WTC11 (cell line): ENCODE measurements around the gene SMIM28. TPM values are rescaled to one million over a fixed set of nuclear protein-coding genes. Genes with fewer than 3 reads are reported as not detected.

Source experiments
- ATAC-seq: fragments of 200-7000 bp; cut with Tn5 transposase; 2 replicates; pipeline ENCODE4 v1.10.0; 2021; ENCODE audit warnings: mild to moderate bottlenecking, moderate library complexity
- CTCF ChIA-PET: fragments of 300-600 bp; sonication (Branson Sonifier 250); formaldehyde crosslinking; loops from one replicate; lab custom pipeline; 2021; ENCODE audit warnings: antibody characterized with exemption; lab: Charles Lee
- POLR2A ChIA-PET: fragments of 350-600 bp; sonication (Branson Sonifier 250); formaldehyde crosslinking; loops from one replicate; lab custom pipeline; 2021; ENCODE audit warnings: antibody characterized with exemption; lab: Charles Lee
- DNase-seq: peaks from one replicate; pipeline ENCODE4 v3.0.0; 2021; ENCODE audit warnings: low spot score
- H3K27ac Mint-ChIP-seq: 2 replicates; pipeline ENCODE4 v1.8.0; 2021; ENCODE audit warnings: mixed read lengths
- H3K27me3 Mint-ChIP-seq: 2 replicates; pipeline ENCODE4 v1.8.0; 2021; ENCODE audit warnings: low read depth, mild to moderate bottlenecking, moderate library complexity, mixed read lengths
- H3K36me3 Mint-ChIP-seq: 2 replicates; pipeline ENCODE4 v1.8.0; 2021; ENCODE audit warnings: mixed read lengths
- H3K4me1 Mint-ChIP-seq: 2 replicates; pipeline ENCODE4 v1.8.0; 2022; ENCODE audit warnings: mixed read lengths
- H3K4me3 Mint-ChIP-seq: 2 replicates; pipeline ENCODE4 v1.8.0; 2021; ENCODE audit warnings: mild to moderate bottlenecking, moderate library complexity, mixed read lengths
- H3K9me3 Mint-ChIP-seq: 2 replicates; pipeline ENCODE4 v1.8.0; 2021; ENCODE audit warnings: mixed read lengths
- ATF1 ChIP-seq: sonication (generic); formaldehyde crosslinking; IDR thresholded peaks from 2 replicates; pipeline ENCODE4 v1.8.1; 2023; ENCODE audit warnings: mild to moderate bottlenecking, moderate library complexity, missing genetic modification reagents
- CBFB ChIP-seq: sonication (generic); formaldehyde crosslinking; IDR thresholded peaks from 2 replicates; pipeline ENCODE4 v1.8.1; 2022; ENCODE audit warnings: mild to moderate bottlenecking, low read depth, missing genetic modification reagents
- CREM ChIP-seq: sonication (generic); formaldehyde crosslinking; IDR thresholded peaks from 2 replicates; pipeline ENCODE4 v1.8.1; 2022; ENCODE audit warnings: mild to moderate bottlenecking, missing genetic modification reagents, moderate library complexity
- ELF4 ChIP-seq: sonication (generic); formaldehyde crosslinking; IDR thresholded peaks from 2 replicates; pipeline ENCODE4 v1.8.1; 2022; ENCODE audit warnings: low read depth, mild to moderate bottlenecking, moderate library complexity, missing genetic modification reagents
- EMX1 ChIP-seq: fragments of 250-450 bp; sonication (Bioruptor Pico); IDR thresholded peaks from 2 replicates; pipeline ENCODE4 v1.8.0; 2021; ENCODE audit warnings: mild to moderate bottlenecking
- ETV6 ChIP-seq: sonication (generic); formaldehyde crosslinking; IDR thresholded peaks from 2 replicates; pipeline ENCODE4 v1.8.1; 2022; ENCODE audit warnings: mild to moderate bottlenecking, missing genetic modification reagents
- FOXP1 ChIP-seq: sonication (generic); formaldehyde crosslinking; IDR thresholded peaks from 2 replicates; pipeline ENCODE4 v1.8.0; 2022; ENCODE audit warnings: missing genetic modification reagents, mild to moderate bottlenecking, moderate library complexity, borderline replicate concordance
- GABPB1 ChIP-seq: sonication (generic); formaldehyde crosslinking; IDR thresholded peaks from 2 replicates; pipeline ENCODE4 v1.8.1; 2023; ENCODE audit warnings: mild to moderate bottlenecking, missing genetic modification reagents
- JUN ChIP-seq: sonication (generic); formaldehyde crosslinking; IDR thresholded peaks from 2 replicates; pipeline ENCODE4 v1.8.0; 2023; ENCODE audit warnings: mild to moderate bottlenecking, missing genetic modification reagents
- MYBL2 ChIP-seq: sonication (generic); formaldehyde crosslinking; IDR thresholded peaks from 2 replicates; pipeline ENCODE4 v1.8.1; 2023; ENCODE audit warnings: mild to moderate bottlenecking, moderate library complexity, missing genetic modification reagents
- NFATC4 ChIP-seq: fragments of 250-450 bp; sonication (Bioruptor Pico); IDR thresholded peaks from 2 replicates; pipeline ENCODE4 v1.9.0; 2021; ENCODE audit warnings: mild to moderate bottlenecking
- NR2C2 ChIP-seq: sonication (generic); formaldehyde crosslinking; IDR thresholded peaks from 2 replicates; pipeline ENCODE4 v1.8.0; 2022; ENCODE audit warnings: mild to moderate bottlenecking, missing genetic modification reagents
- RORB ChIP-seq: fragments of 250-450 bp; sonication (Bioruptor Pico); IDR thresholded peaks from 2 replicates; pipeline ENCODE4 v1.9.0; 2021; ENCODE audit warnings: mild to moderate bottlenecking
- SMAD3 ChIP-seq: sonication (generic); formaldehyde crosslinking; IDR thresholded peaks from 2 replicates; pipeline ENCODE4 v1.8.0; 2022; ENCODE audit warnings: missing genetic modification reagents, mild to moderate bottlenecking, borderline replicate concordance
- TCF7 ChIP-seq: sonication (generic); formaldehyde crosslinking; IDR thresholded peaks from 2 replicates; pipeline ENCODE4 v1.8.0; 2022; ENCODE audit warnings: mild to moderate bottlenecking, low read depth, missing genetic modification reagents, moderate library complexity
- ZBTB21 ChIP-seq: sonication (generic); formaldehyde crosslinking; IDR thresholded peaks from 2 replicates; pipeline ENCODE4 v1.8.1; 2023; ENCODE audit warnings: mild to moderate bottlenecking, missing genetic modification reagents, borderline replicate concordance
- ZNF219 ChIP-seq: sonication (generic); formaldehyde crosslinking; IDR thresholded peaks from 2 replicates; pipeline ENCODE4 v1.8.0; 2023; ENCODE audit warnings: missing genetic modification reagents, mild to moderate bottlenecking, borderline replicate concordance
- ZNF263 ChIP-seq: sonication (generic); formaldehyde crosslinking; IDR thresholded peaks from 2 replicates; pipeline ENCODE4 v1.8.1; 2022; ENCODE audit warnings: low read depth, mild to moderate bottlenecking, moderate library complexity, missing genetic modification reagents
- ZNF396 ChIP-seq: fragments of 250-450 bp; sonication (Bioruptor Pico); IDR thresholded peaks from 2 replicates; pipeline ENCODE4 v1.8.0; 2021; ENCODE audit warnings: mild to moderate bottlenecking, moderate library complexity, borderline replicate concordance
- total RNA-seq: library from RNA; stranded (reverse); gene quantifications from 3 replicates; pipeline ENCODE4 v1.2.3, GENCODE V29; 2021
- TF ChIP-seq, protein P1 (sequence below): sonication (generic); formaldehyde crosslinking; conservative IDR thresholded peaks from 2 replicates; pipeline ENCODE4 v1.8.1; 2022; ENCODE audit warnings: mild to moderate bottlenecking, missing genetic modification reagents
- TF ChIP-seq, protein P2 (sequence below): sonication (generic); formaldehyde crosslinking; IDR thresholded peaks from 2 replicates; pipeline ENCODE4 v1.8.1; 2023; ENCODE audit warnings: mild to moderate bottlenecking, missing genetic modification reagents, borderline replicate concordance
- TF ChIP-seq, protein P3 (sequence below): sonication (generic); formaldehyde crosslinking; IDR thresholded peaks from 2 replicates; pipeline ENCODE4 v1.8.0; 2022; ENCODE audit warnings: mild to moderate bottlenecking, missing genetic modification reagents
- TF ChIP-seq, protein P4 (sequence below): sonication (generic); formaldehyde crosslinking; conservative IDR thresholded peaks from 2 replicates; pipeline ENCODE4 v1.8.1; 2023; ENCODE audit warnings: mild to moderate bottlenecking, low read depth, missing genetic modification reagents, moderate library complexity
- TF ChIP-seq, protein P5 (sequence below): sonication (generic); formaldehyde crosslinking; IDR thresholded peaks from 2 replicates; pipeline ENCODE4 v1.8.1; 2023; ENCODE audit warnings: mild to moderate bottlenecking, missing genetic modification reagents, moderate library complexity
- TF ChIP-seq, protein P6 (sequence below): sonication (generic); formaldehyde crosslinking; IDR thresholded peaks from 2 replicates; pipeline ENCODE4 v1.8.0; 2023; ENCODE audit warnings: missing genetic modification reagents
- TF ChIP-seq, protein P7 (sequence below): sonication (generic); formaldehyde crosslinking; IDR thresholded peaks from 2 replicates; pipeline ENCODE4 v1.8.1; 2022; ENCODE audit warnings: mild to moderate bottlenecking, missing genetic modification reagents, moderate library complexity, borderline replicate concordance
- TF ChIP-seq, protein P8 (sequence below): sonication (generic); formaldehyde crosslinking; IDR thresholded peaks from 2 replicates; pipeline ENCODE4 v1.8.1; 2023; ENCODE audit warnings: mild to moderate bottlenecking, missing genetic modification reagents, moderate library complexity

Gene SMIM28
- total RNA-seq, 1 experiment from 2014 or later, result not detected

DNA sequence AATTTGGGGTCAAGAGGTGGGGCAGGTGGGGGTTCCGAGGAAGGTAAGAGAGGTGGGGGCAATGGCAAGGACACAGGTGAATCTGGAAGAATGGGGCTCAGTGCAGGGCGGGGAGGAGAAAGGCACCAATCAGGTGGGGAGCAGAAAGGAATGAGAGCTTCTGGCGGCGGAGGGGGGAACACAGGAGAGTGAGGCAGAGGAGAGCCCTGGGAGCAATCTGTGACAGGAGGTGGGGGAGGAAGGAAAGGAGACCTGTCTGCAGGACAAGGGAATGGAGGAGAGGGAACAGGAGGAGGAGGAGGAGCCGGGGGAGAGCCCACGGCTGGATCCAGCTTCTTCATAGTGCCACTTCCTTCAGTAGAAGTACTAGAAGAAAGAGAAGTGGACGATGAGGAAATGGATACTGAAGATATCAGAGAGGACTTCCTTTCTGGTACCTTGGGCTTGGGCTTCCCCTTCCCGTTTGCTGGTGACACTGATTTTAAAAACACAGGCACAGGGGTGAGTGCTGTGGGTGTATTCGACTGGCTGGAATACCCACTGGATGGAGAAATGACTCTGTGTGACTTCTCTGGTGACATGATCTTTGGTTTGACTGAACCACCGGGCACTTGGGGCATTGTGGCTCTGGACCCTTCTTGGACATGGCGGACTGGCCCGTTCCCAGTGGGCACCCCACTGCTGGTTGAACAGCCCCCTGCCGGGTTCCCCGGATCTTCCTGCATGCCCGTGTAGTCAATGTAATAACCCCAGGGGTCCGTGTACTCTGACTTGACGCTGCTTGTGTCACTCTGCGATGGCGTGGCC, 53.8 kb downstream of the SMIM28 start:
- no peak overlapping the region for H3K4me3 Mint-ChIP-seq
- CTCF ChIA-PET, result interaction anchor here (0.9 to 2.7 kb wide), 5 partner anchors 11 to 87 kb away, joined by 3 to 29 read pairs (median 3); no protein-coding TSS in a partner anchor
- H3K27ac Mint-ChIP-seq, result peak overlapping the region; percentile 52; the same call in 1 of the 2 replicates
- ATAC-seq, result peak; percentile 42; the same call in 1 of the 2 replicates
- DNase-seq, result no peak
- no peaks in the 10 kb centered on the region for H3K9me3 Mint-ChIP-seq
- POLR2A ChIA-PET, result no interaction called here
- H3K27me3 Mint-ChIP-seq, result no peaks in the 10 kb centered on the region
- TF ChIP-seq, protein P1, sequence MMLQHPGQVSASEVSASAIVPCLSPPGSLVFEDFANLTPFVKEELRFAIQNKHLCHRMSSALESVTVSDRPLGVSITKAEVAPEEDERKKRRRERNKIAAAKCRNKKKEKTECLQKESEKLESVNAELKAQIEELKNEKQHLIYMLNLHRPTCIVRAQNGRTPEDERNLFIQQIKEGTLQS (CRISPR knock-in tag), result no peak
- no peak for TF ChIP-seq RORB
- TF ChIP-seq, protein P2, sequence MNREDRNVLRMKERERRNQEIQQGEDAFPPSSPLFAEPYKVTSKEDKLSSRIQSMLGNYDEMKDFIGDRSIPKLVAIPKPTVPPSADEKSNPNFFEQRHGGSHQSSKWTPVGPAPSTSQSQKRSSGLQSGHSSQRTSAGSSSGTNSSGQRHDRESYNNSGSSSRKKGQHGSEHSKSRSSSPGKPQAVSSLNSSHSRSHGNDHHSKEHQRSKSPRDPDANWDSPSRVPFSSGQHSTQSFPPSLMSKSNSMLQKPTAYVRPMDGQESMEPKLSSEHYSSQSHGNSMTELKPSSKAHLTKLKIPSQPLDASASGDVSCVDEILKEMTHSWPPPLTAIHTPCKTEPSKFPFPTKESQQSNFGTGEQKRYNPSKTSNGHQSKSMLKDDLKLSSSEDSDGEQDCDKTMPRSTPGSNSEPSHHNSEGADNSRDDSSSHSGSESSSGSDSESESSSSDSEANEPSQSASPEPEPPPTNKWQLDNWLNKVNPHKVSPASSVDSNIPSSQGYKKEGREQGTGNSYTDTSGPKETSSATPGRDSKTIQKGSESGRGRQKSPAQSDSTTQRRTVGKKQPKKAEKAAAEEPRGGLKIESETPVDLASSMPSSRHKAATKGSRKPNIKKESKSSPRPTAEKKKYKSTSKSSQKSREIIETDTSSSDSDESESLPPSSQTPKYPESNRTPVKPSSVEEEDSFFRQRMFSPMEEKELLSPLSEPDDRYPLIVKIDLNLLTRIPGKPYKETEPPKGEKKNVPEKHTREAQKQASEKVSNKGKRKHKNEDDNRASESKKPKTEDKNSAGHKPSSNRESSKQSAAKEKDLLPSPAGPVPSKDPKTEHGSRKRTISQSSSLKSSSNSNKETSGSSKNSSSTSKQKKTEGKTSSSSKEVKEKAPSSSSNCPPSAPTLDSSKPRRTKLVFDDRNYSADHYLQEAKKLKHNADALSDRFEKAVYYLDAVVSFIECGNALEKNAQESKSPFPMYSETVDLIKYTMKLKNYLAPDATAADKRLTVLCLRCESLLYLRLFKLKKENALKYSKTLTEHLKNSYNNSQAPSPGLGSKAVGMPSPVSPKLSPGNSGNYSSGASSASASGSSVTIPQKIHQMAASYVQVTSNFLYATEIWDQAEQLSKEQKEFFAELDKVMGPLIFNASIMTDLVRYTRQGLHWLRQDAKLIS (CRISPR knock-in tag), result no peak
- TF ChIP-seq, protein P3, sequence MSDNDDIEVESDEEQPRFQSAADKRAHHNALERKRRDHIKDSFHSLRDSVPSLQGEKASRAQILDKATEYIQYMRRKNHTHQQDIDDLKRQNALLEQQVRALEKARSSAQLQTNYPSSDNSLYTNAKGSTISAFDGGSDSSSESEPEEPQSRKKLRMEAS (CRISPR knock-in tag), result no peak
- TF ChIP-seq CREM, result no peak
- TF ChIP-seq SMAD3 (CRISPR knock-in tag), result no peak
- TF ChIP-seq ZNF263, result no peak
- TF ChIP-seq, protein P4, sequence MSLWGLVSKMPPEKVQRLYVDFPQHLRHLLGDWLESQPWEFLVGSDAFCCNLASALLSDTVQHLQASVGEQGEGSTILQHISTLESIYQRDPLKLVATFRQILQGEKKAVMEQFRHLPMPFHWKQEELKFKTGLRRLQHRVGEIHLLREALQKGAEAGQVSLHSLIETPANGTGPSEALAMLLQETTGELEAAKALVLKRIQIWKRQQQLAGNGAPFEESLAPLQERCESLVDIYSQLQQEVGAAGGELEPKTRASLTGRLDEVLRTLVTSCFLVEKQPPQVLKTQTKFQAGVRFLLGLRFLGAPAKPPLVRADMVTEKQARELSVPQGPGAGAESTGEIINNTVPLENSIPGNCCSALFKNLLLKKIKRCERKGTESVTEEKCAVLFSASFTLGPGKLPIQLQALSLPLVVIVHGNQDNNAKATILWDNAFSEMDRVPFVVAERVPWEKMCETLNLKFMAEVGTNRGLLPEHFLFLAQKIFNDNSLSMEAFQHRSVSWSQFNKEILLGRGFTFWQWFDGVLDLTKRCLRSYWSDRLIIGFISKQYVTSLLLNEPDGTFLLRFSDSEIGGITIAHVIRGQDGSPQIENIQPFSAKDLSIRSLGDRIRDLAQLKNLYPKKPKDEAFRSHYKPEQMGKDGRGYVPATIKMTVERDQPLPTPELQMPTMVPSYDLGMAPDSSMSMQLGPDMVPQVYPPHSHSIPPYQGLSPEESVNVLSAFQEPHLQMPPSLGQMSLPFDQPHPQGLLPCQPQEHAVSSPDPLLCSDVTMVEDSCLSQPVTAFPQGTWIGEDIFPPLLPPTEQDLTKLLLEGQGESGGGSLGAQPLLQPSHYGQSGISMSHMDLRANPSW, result no peak
- no peak for TF ChIP-seq NFATC4 (CRISPR knock-in tag)
- no peak for TF ChIP-seq MYBL2
- TF ChIP-seq, protein P5, sequence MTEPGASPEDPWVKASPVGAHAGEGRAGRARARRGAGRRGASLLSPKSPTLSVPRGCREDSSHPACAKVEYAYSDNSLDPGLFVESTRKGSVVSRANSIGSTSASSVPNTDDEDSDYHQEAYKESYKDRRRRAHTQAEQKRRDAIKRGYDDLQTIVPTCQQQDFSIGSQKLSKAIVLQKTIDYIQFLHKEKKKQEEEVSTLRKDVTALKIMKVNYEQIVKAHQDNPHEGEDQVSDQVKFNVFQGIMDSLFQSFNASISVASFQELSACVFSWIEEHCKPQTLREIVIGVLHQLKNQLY, result no peak
- no peak for TF ChIP-seq ETV6
- no peak for TF ChIP-seq EMX1
- no peak for TF ChIP-seq ZNF219
- TF ChIP-seq JUN (CRISPR knock-in tag), result no peak
- TF ChIP-seq FOXP1, result no peak
- peaks cover 11% of the 10 kb centered on the region for H3K36me3 Mint-ChIP-seq
- peaks cover 9% of the 10 kb centered on the region; the same call in 1 of the 2 replicates for H3K4me1 Mint-ChIP-seq

DNA sequence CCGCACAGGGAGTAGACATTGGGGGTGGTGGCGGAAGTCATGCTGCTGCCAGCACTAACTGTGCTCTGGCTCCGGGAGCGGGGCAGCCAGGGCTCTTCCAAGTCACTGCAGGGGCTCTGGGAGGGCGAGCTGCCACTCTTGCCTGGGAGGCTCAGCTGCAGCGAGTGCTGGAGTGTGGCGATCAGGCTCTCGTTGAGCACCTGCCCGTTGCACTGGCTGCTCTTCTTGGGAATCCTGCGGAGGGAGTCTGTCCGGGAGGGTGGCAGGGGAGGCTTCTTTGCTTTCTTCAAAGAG, 54.3 kb downstream of the SMIM28 start:
- H3K27ac Mint-ChIP-seq, result no peak overlapping the region
- H3K4me3 Mint-ChIP-seq, result no peak overlapping the region
- H3K4me1 Mint-ChIP-seq, result peaks cover 9% of the 10 kb centered on the region; the same call in 1 of the 2 replicates
- CTCF ChIA-PET, result interaction anchor here (0.9 kb wide), 1 partner anchor 77 kb away, joined by 3 read pairs; no protein-coding TSS in a partner anchor
- DNase-seq (no peak), ATAC-seq (no peak)
- H3K9me3 Mint-ChIP-seq, result no peaks in the 10 kb centered on the region
- POLR2A ChIA-PET, result no interaction called here
- no peaks in the 10 kb centered on the region for H3K27me3 Mint-ChIP-seq
- peaks cover 11% of the 10 kb centered on the region for H3K36me3 Mint-ChIP-seq
- TF ChIP-seq CBFB (CRISPR knock-in tag), result no peak
- TF ChIP-seq, protein P6, sequence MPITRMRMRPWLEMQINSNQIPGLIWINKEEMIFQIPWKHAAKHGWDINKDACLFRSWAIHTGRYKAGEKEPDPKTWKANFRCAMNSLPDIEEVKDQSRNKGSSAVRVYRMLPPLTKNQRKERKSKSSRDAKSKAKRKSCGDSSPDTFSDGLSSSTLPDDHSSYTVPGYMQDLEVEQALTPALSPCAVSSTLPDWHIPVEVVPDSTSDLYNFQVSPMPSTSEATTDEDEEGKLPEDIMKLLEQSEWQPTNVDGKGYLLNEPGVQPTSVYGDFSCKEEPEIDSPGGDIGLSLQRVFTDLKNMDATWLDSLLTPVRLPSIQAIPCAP, result no peak
- TF ChIP-seq NR2C2 (CRISPR knock-in tag), result no peak
- TF ChIP-seq, protein P7, sequence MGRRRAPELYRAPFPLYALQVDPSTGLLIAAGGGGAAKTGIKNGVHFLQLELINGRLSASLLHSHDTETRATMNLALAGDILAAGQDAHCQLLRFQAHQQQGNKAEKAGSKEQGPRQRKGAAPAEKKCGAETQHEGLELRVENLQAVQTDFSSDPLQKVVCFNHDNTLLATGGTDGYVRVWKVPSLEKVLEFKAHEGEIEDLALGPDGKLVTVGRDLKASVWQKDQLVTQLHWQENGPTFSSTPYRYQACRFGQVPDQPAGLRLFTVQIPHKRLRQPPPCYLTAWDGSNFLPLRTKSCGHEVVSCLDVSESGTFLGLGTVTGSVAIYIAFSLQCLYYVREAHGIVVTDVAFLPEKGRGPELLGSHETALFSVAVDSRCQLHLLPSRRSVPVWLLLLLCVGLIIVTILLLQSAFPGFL, result no peak
- TF ChIP-seq ZBTB21 (CRISPR knock-in tag), result no peak
- no peak for TF ChIP-seq ATF1 (CRISPR knock-in tag)
- TF ChIP-seq, protein P8, sequence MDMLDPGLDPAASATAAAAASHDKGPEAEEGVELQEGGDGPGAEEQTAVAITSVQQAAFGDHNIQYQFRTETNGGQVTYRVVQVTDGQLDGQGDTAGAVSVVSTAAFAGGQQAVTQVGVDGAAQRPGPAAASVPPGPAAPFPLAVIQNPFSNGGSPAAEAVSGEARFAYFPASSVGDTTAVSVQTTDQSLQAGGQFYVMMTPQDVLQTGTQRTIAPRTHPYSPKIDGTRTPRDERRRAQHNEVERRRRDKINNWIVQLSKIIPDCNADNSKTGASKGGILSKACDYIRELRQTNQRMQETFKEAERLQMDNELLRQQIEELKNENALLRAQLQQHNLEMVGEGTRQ (CRISPR knock-in tag), result no peak
- no peak for TF ChIP-seq ELF4 (CRISPR knock-in tag)
- no peak for TF ChIP-seq TCF7
- TF ChIP-seq ZNF396 (CRISPR knock-in tag), result no peak
- TF ChIP-seq GABPB1, result no peak
